AG04450 (cell line): Measurements from ENCODE around the gene KLF18. TPM values are rescaled to one million over a fixed set of nuclear protein-coding genes. Genes with fewer than 3 reads are reported as not detected.

Experiments used
- CTCF ChIA-PET: fragments of 300-600, 350-600 bp; formaldehyde crosslinking; extraction: SDS; loops from one replicate; lab custom pipeline; 2022; ENCODE audit warnings: antibody characterized with exemption, inconsistent platforms; lab: Charles Lee
- POLR2A ChIA-PET: fragments of 350-600 bp; formaldehyde crosslinking; extraction: SDS; loops from one replicate; lab custom pipeline; 2021; ENCODE audit warnings: antibody characterized with exemption, inconsistent platforms; lab: Yijun Ruan, JAX
- DNase-seq: peaks from one replicate; pipeline ENCODE4 v3.0.0-alpha.2; 2011; ENCODE audit warnings: low read depth, low spot score
- H3K27ac ChIP-seq: one replicate; pipeline ENCODE4 v1.5.1; 2012; ENCODE audit warnings: low read depth, low read length, control low read depth
- H3K27me3 ChIP-seq: one replicate; pipeline ENCODE4 v1.6.0; 2012; ENCODE audit warnings: low read length; ENCODE audit not compliant: control insufficient read depth, insufficient read depth
- H3K4me3 ChIP-seq: 2 replicates; pipeline ENCODE4 v1.5.1; 2011; ENCODE audit warnings: mild to moderate bottlenecking, low read depth, low read length, control low read depth
- H3K9me3 ChIP-seq: 2 replicates; pipeline ENCODE4 v1.5.1; 2012; ENCODE audit warnings: low read length; ENCODE audit not compliant: control insufficient read depth, insufficient read depth
- CTCF ChIP-seq: IDR thresholded peaks from 2 replicates; pipeline ENCODE4 v1.5.1; 2011; ENCODE audit warnings: low read depth, low read length, control low read depth, inconsistent platforms
- polyA plus RNA-seq: library from polyadenylated mRNA; depleted of rRNA; stranded (reverse); fragments of >200 nt; gene quantifications from 2 replicates; pipeline ENCODE4 v1.2.3, GENCODE V29; 2011

Gene KLF18
- polyA plus RNA-seq, 1 experiment, result not detected

GRCh38 chr1:44101328-44101727, 40.1 kb downstream of the KLF18 start:
- H3K9me3 ChIP-seq, result peaks cover 3% of the 10 kb centered on the region
- ChIA-PET CTCF (no interaction called here), POLR2A (no interaction called here)
- no peak for TF ChIP-seq CTCF
- H3K4me3 ChIP-seq, result no peak overlapping the region
- no peak overlapping the region for H3K27ac ChIP-seq
- H3K27me3 ChIP-seq, result peaks cover 2% of the 10 kb centered on the region
- no peak for DNase-seq

DNA sequence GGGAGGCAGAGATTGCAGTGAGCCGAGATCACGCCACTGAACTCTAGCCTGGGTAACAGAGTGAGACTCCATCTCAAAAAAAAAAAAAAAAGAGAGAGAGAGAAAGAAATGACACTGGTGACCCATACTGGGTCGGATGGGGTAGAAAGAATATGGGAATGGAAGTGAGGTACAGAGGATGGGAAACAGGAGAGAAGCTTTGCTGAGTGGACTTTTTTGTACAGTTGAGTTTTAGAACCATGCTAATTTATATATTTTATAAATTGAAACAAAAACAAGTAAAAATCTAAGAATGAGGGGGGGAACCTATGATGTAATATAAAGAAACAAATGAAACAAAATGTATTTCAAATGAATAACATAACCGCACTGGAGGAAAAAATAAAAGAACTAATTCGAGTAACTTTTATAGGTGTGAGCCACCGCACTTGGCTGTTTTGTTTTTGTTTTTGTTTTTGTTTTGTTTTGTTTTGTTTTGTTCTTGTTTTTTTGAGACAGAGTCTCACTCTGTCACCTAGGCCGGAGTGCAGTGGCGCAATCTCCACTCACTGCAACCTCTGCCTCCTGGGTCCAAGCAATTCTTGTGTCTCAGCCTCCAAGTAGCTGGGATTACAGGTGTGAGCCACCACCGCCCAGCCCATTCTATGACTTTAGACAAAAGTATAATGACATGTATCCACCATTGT, 41.1 kb downstream of the KLF18 start:
- ChIA-PET CTCF (no interaction called here), POLR2A (no interaction called here)
- Histone ChIP-seq H3K9me3 (peaks cover 3% of the 10 kb centered on the region), H3K27ac (no peak overlapping the region), H3K27me3 (no peaks in the 10 kb centered on the region), H3K4me3 (no peak overlapping the region)
- DNase-seq, result no peak
- TF ChIP-seq CTCF, result no peak

- no peak for TF ChIP-seq CTCF
- CTCF ChIA-PET, result interaction anchor here (1.0 kb wide), 1 partner anchor 10 kb away, joined by 3 read pairs; no protein-coding TSS in a partner anchor
Measured at GRCh38 chr1:44094047-44094446, 47.4 kb downstream of the KLF18 start.

DNA sequence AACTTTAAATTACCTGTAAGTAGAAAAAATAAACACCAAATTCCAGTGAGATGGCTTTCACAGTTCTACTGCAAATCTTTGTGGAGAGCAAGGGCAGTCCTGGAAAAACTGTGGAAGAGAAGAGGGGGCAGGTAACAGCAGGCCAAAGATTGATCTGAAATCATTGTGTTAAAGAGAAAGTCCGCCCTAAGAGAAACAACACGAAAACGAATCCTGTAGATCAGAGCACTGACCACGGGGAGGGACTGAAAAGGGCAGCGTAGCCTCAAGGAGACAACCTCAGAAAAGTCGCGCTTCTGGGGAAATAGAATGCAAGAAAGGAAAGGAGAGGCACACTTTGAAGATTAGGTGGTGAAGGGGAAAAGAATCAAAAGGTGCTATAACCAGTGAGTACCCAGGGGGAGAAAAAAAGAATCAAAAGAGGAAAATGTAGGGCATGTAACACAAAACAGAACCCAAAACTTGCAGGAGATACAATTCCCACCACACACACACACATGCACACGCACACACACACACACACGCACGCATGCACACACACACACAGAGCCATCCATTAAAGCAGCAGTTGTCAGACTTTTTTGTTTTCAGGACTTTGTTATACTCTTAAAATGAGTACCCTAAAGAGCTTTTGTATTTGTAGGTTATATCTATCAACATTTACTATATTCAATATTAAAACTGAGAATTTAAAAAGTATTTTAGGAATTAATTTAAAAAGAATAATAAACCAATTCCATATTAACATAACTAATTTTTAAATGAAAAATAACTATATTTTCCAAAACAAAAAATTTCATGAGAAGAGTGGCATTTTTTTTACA, 50.8 kb downstream of the KLF18 start:
- ChIA-PET POLR2A (no interaction called here), CTCF (interaction anchor here (1.2 to 1.5 kb wide), 2 partner anchors 12 to 127 kb away, joined by 3 to 5 read pairs; no protein-coding TSS in a partner anchor)
- no peak overlapping the region for H3K27ac ChIP-seq
- no peaks in the 10 kb centered on the region for H3K27me3 ChIP-seq
- TF ChIP-seq CTCF, result no peak
- H3K4me3 ChIP-seq, result no peak overlapping the region
- H3K9me3 ChIP-seq, result no peaks in the 10 kb centered on the region
- no peak for DNase-seq

More at GRCh38 chr1:44094047-44094446, 47.4 kb downstream of the KLF18 start:
- Histone ChIP-seq H3K4me3 (no peak overlapping the region), H3K9me3 (no peaks in the 10 kb centered on the region; the same call in 1 of the 2 replicates), H3K27ac (no peak overlapping the region), H3K27me3 (no peaks in the 10 kb centered on the region)
- POLR2A ChIA-PET, result no interaction called here
- DNase-seq, result no peak
